ENCODE data around the gene FAT1. TPM values are rescaled to one million over a fixed set of nuclear protein-coding genes. Genes with fewer than 3 reads are reported as not detected.

The FAT1 gene
- total and polyA plus RNA-seq, 3 donors from 2014 or later: 51.5 to 157 (median 118) TPM

Other genes starting within 250 kb of the FAT1 start
- gene MTNR1A, start 168.3 kb downstream of the FAT1 start, total RNA-seq: 1 to 10 TPM; 1.5 to 1.9 TPM
- 3.3 TPM for gene MTNR1A, start 168.3 kb downstream of the FAT1 start, polyA plus RNA-seq (ENCODE audit: insufficient read depth, low read depth, low replicate concordance)

Measured in testis (tissue), 3 donors.